Adrenal gland (tissue), 12 donors: ENCODE data around the gene RYR2. TPM values are rescaled to one million over a fixed set of nuclear protein-coding genes. Genes with fewer than 3 reads are reported as not detected.

Experiments
- DNase-seq, 7 donors: peaks; one replicate each; pipeline ENCODE4 v3.0.0-alpha.2; 2019 to 2020
- H3K27ac ChIP-seq, 5 donors: fragments of 200-600 bp; sonication (generic) in 4 of 5; 1 replicate in 3 of 5; 2 replicates in 2 of 5; pipeline versions ENCODE4 v1.5.1 to v1.8.0; 2016 to 2020; ENCODE audit warnings: mild to moderate bottlenecking in 1 of 5
- H3K27me3 ChIP-seq: fragments of 200-600 bp; 2 replicates; pipeline ENCODE4 v1.8.0; 2021
- H3K36me3 ChIP-seq, 2 donors: fragments of 200-600 bp; replicated peaks in 1 of 2; 1 replicate in 1 of 2; 2 replicates in 1 of 2; pipeline versions ENCODE4 v1.5.1 to v1.8.0; 2018 to 2022
- H3K4me1 ChIP-seq, 2 donors: fragments of 200-600 bp; replicated peaks in 1 of 2; 1 replicate in 1 of 2; 2 replicates in 1 of 2; pipeline versions ENCODE4 v1.5.1 to v1.8.0; 2018 to 2021
- H3K4me3 ChIP-seq, 4 donors: fragments of 200-600 bp; sonication (generic) in 3 of 4; one replicate each; pipeline ENCODE4 v1.5.1; 2016 to 2018
- H3K9me3 ChIP-seq, 3 donors: fragments of 200-600 bp; sonication (generic) in 1 of 3; replicated peaks in 1 of 3; 1 replicate in 2 of 3; 2 replicates in 1 of 3; pipeline versions ENCODE4 v1.5.1 to v1.8.0; 2016 to 2021
- CTCF ChIP-seq, 6 experiments: fragments of 450-650 bp in 4 of 6; fragments of 200-600 bp in 2 of 6; sonication (generic) in 1 of 6; IDR thresholded peaks; 1 replicate in 5 of 6; 2 replicates in 1 of 6; pipeline versions ENCODE4 v1.5.1 to v1.8.0; 2016 to 2021; ENCODE audit warnings: antibody characterized with exemption in 6 of 6, mild to moderate bottlenecking in 2 of 6, moderate library complexity in 1 of 6
- POLR2A ChIP-seq, 2 donors: fragments of 450-650 bp; IDR thresholded peaks; one replicate each; pipeline ENCODE4 v1.6.1; 2017; ENCODE audit warnings: antibody characterized with exemption in 2 of 2, mild to moderate bottlenecking in 2 of 2, moderate library complexity in 1 of 2
- WGBS, 4 donors: extraction: QIAGEN DNeasy Blood & Tissue Kit in 2 of 4; methylation state at CpG; one replicate each; pipeline versions ENCODE4 v1.1.5 to v1.1.7; 2013 to 2017; 5-methylcytosine and 5-hydroxymethylcytosine counted together
- intact Hi-C, 2 donors: fragments of 100-400 bp; cut with DNase I; formaldehyde crosslinking; loops; one replicate each; pipeline versions ENCODE4 v1.14.1 to v1.15.0; 2022 to 2023
- polyA plus RNA-seq, 3 donors: library from polyadenylated mRNA; stranded (reverse); fragments of 200-250 nt in 2 of 3; fragments of 350-450 nt in 1 of 3; fragmentation: Illumina TruSeq in 1 of 3; extraction: RNeasy Lipid Tissue Mini Kit (QIAGEN cat#74804) in 1 of 3; gene quantifications; one replicate each; pipeline ENCODE4 v1.2.3, GENCODE V29; 2013 to 2014
- total RNA-seq, 9 donors: library from RNA; depleted of rRNA in 4 of 9; stranded (reverse); fragments of >200 nt in 4 of 9; fragments of 120-200 nt in 1 of 9; fragmentation: NEBNext Ultra II Directional in 1 of 9; extraction: Animal tissue kit (Norgen Biotek cat#: 25700) in 1 of 9; gene quantifications; one replicate each; pipeline versions ENCODE4 v1.1.0 to v1.2.4, GENCODE V29; 2013 to 2023
- donor health status: healthy with polysubstance abuse.
- donor health status: Bipolar disorder and iron deficiency.
- donor health status: DM: yes; HTN: yes; CAD: no.
- donor health status: DM: no; HTN: no; CAD: no.
- donor health status: DM: no; HTN: no; CAD: no.
- donor health status: DM: yes; HTN: yes; CAD: no.

Gene RYR2
- total and polyA plus RNA-seq, 12 donors, result 0.07 to 6.3 (median 0.18) TPM; not detected in 1

- no peaks in the 10 kb centered on the region for H3K27me3 ChIP-seq
- H3K36me3 ChIP-seq, result no peaks in the 10 kb centered on the region
- H3K27ac ChIP-seq, result no peak overlapping the region
- no peak for TF ChIP-seq CTCF (IDR thresholded peaks at IDR 0.05)
- TF ChIP-seq POLR2A (IDR thresholded peaks at IDR 0.05), result no peak
- WGBS, 4 donors, result 65 to 70% (median 67%) methylated on average over 8 to 9 of the region's 9 CpGs
- H3K9me3 ChIP-seq, result no peaks in the 10 kb centered on the region
- no peak for DNase-seq
- no peak overlapping the region for H3K4me3 ChIP-seq
- no peaks in the 10 kb centered on the region for H3K4me1 ChIP-seq
- intact Hi-C loops, result loop anchor here in 1 of 2 donors (10.0 kb wide), 1 partner anchor 964 kb away; the partner anchor contains the start of gene HEATR1
Measured at GRCh38 chr1:237568955-237569354, 527.0 kb downstream of the RYR2 start.

- intact Hi-C loops, result no loop called here
- no peak for DNase-seq
- Histone ChIP-seq H3K36me3 (no peaks in the 10 kb centered on the region), H3K27me3 (no peaks in the 10 kb centered on the region), H3K4me3 (no peak overlapping the region), H3K9me3 (no peaks in the 10 kb centered on the region), H3K27ac (no peak overlapping the region), H3K4me1 (no peaks in the 10 kb centered on the region)
- 87 to 94% (median 91%) methylated on average over 4 to 5 of the region's 5 CpGs for WGBS, 4 donors
- TF ChIP-seq POLR2A (IDR thresholded peaks at IDR 0.05) (no peak), CTCF (IDR thresholded peaks at IDR 0.05) (no peak)
Measured at GRCh38 chr1:237570530-237570929, 528.5 kb downstream of the RYR2 start.

GRCh38 chr1:237574536-237574935, 532.6 kb downstream of the RYR2 start:
- intact Hi-C loops, result no loop called here
- 28 to 50% (median 44%) methylated on average over 2 of the region's 2 CpGs for WGBS, 4 donors

GRCh38 chr1:237578540-237578939, 536.6 kb downstream of the RYR2 start:
- Histone ChIP-seq H3K27me3 (no peaks in the 10 kb centered on the region), H3K4me3 (no peak overlapping the region), H3K36me3 (no peaks in the 10 kb centered on the region), H3K9me3 (no peaks in the 10 kb centered on the region), H3K27ac (no peak overlapping the region), H3K4me1 (no peaks in the 10 kb centered on the region)
- 84 to 94% (median 88%) methylated on average over 3 of the region's 3 CpGs for WGBS, 4 donors
- no peak for DNase-seq
- TF ChIP-seq CTCF (IDR thresholded peaks at IDR 0.05), result no peak
- TF ChIP-seq POLR2A (IDR thresholded peaks at IDR 0.05), result no peak
- intact Hi-C loops, result no loop called here

More at GRCh38 chr1:237574536-237574935, 532.6 kb downstream of the RYR2 start:
- Histone ChIP-seq H3K27me3 (no peaks in the 10 kb centered on the region), H3K4me3 (no peak overlapping the region), H3K9me3 (no peaks in the 10 kb centered on the region), H3K4me1 (no peaks in the 10 kb centered on the region), H3K27ac (no peak overlapping the region), H3K36me3 (no peaks in the 10 kb centered on the region)
- TF ChIP-seq POLR2A (IDR thresholded peaks at IDR 0.05) (no peak), CTCF (IDR thresholded peaks at IDR 0.05) (no peak)
- DNase-seq, result no peak
